A549 (cell line): ENCODE results near the gene MTG1. TPM values are rescaled to one million over a fixed set of nuclear protein-coding genes. Genes with fewer than 3 reads are reported as not detected.

ENCODE experiments used
- ATAC-seq, 2 experiments: fragments of 200-7000 bp in 1 of 2; fragments of >200 bp in 1 of 2; cut with Nextera tagmentation in 1 of 2; cut with Tn5 transposase in 1 of 2; 3 replicates each; pipeline versions ENCODE4 v1.8.0 to v1.9.1; 2018 to 2020; ENCODE audit warnings: mild to moderate bottlenecking in 1 of 2, moderate library complexity in 1 of 2
- CTCF ChIA-PET: fragments of 300-600 bp; sonication (Branson Sonifier 250); formaldehyde crosslinking; extraction: SDS; loops from one replicate; lab custom pipeline; 2021; ENCODE audit warnings: antibody characterized with exemption, inconsistent platforms; lab: Yijun Ruan, JAX
- POLR2A ChIA-PET: fragments of 350-600 bp; formaldehyde crosslinking; extraction: SDS; loops from one replicate; lab custom pipeline; 2021; ENCODE audit warnings: antibody characterized with exemption, inconsistent platforms; lab: Yijun Ruan, JAX
- DNase-seq, 2 experiments: peaks; one replicate each; pipeline versions ENCODE4 v3.0.0 to v3.0.0-alpha.2; 2011 to 2016; ENCODE audit warnings: low read depth in 1 of 2, low spot score in 1 of 2
- FAIRE-seq: peaks from 2 replicates; lab custom pipeline; 2011; peaks lifted over from hg19 to GRCh38; lab: Jason Lieb, UNC
- H3K27ac ChIP-seq, 2 experiments: fragments of >200 bp; sonication (Bioruptor Twin); formaldehyde crosslinking; 3 replicates each; pipeline ENCODE4 v1.5.1; 2016 to 2017
- H3K4me1 ChIP-seq: fragments of >200 bp; sonication (Bioruptor Twin); formaldehyde crosslinking; 3 replicates; pipeline ENCODE4 v1.6.1; 2016
- H3K4me2 ChIP-seq: fragments of >200 bp; sonication (Bioruptor Twin); formaldehyde crosslinking; 3 replicates; pipeline ENCODE4 v1.6.1; 2016
- H3K4me3 ChIP-seq: fragments of >200 bp; sonication (Bioruptor Twin); formaldehyde crosslinking; 3 replicates; pipeline ENCODE4 v1.5.1; 2016
- H3K9me3 ChIP-seq: fragments of >200 bp; sonication (Bioruptor Twin); formaldehyde crosslinking; 3 replicates; pipeline ENCODE4 v1.6.1; 2016
- BHLHE40 ChIP-seq: IDR thresholded peaks from 2 replicates; pipeline ENCODE4 v1.6.1; 2012; ENCODE audit warnings: low read depth, low read length, inconsistent platforms
- CBX8 ChIP-seq: fragments of 200-600 bp; sonication (generic); IDR thresholded peaks from 2 replicates; pipeline ENCODE4 v1.6.1; 2016
- CHD4 ChIP-seq: fragments of 200-600 bp; sonication (generic); IDR thresholded peaks from 2 replicates; pipeline ENCODE4 v1.6.1; 2016; ENCODE audit warnings: antibody characterized with exemption, mild to moderate bottlenecking, borderline replicate concordance
- EHF ChIP-seq: fragments of 250-450 bp; sonication (Bioruptor Pico); IDR thresholded peaks from 2 replicates; pipeline ENCODE4 v1.5.0; 2020; ENCODE audit warnings: mild to moderate bottlenecking
- EHMT2 ChIP-seq: fragments of 200-600 bp; sonication (generic); IDR thresholded peaks from 2 replicates; pipeline ENCODE4 v1.6.1; 2016; ENCODE audit warnings: antibody characterized with exemption, low read depth, mild to moderate bottlenecking, moderate library complexity
- EP300 ChIP-seq, 2 experiments: fragments of >200 bp; sonication (Bioruptor Twin); formaldehyde crosslinking; IDR thresholded peaks; 2 replicates in 1 of 2; 3 replicates in 1 of 2; pipeline ENCODE4 v1.6.1; 2016 to 2017
- FOSB ChIP-seq: fragments of 250-450 bp; sonication (Bioruptor Pico); IDR thresholded peaks from 2 replicates; pipeline ENCODE4 v1.5.0; 2020; ENCODE audit warnings: mild to moderate bottlenecking, moderate library complexity
- HOXA7 ChIP-seq: fragments of 250-450 bp; sonication (Bioruptor Pico); IDR thresholded peaks from 2 replicates; pipeline ENCODE4 v1.5.0; 2020; ENCODE audit warnings: mild to moderate bottlenecking, moderate library complexity
- JUNB ChIP-seq: fragments of >200 bp; sonication (Bioruptor Twin); formaldehyde crosslinking; IDR thresholded peaks from 2 replicates; pipeline ENCODE4 v1.6.1; 2016
- MAZ ChIP-seq: fragments of 150-350 bp; IDR thresholded peaks from 2 replicates; pipeline ENCODE4 v1.6.1; 2014; ENCODE audit warnings: antibody characterized with exemption, low read depth, low read length, borderline replicate concordance
- NPAS2 ChIP-seq: fragments of 250-450 bp; sonication (Bioruptor Pico); IDR thresholded peaks from 2 replicates; pipeline ENCODE4 v1.8.0; 2022; ENCODE audit warnings: mild to moderate bottlenecking, moderate library complexity, borderline replicate concordance
- RARB ChIP-seq: fragments of 250-450 bp; sonication (Bioruptor Pico); IDR thresholded peaks from 2 replicates; pipeline ENCODE4 v1.8.0; 2021; ENCODE audit warnings: mild to moderate bottlenecking, moderate library complexity
- RNF2 ChIP-seq: fragments of 200-600 bp; sonication (generic); IDR thresholded peaks from 2 replicates; pipeline ENCODE4 v1.6.1; 2016; ENCODE audit warnings: low read depth, mild to moderate bottlenecking, antibody characterized with exemption, moderate library complexity, borderline replicate concordance
- WGBS: methylation state at CpG from one replicate; pipeline ENCODE4 v1.1.6; 2017; ENCODE audit errors: missing lambda C conversion rate; 5-methylcytosine and 5-hydroxymethylcytosine counted together
- polyA plus RNA-seq, 4 experiments: library from polyadenylated mRNA; depleted of rRNA in 3 of 4; stranded (reverse); fragments of >200 nt; fragmentation: RNase III in 1 of 4; extraction: RNeasy Plus Mini Kit Qiagen cat#74134 plus additional on column Dnase treatment in 1 of 4; gene quantifications; 2 replicates in 3 of 4; 3 replicates in 1 of 4; pipeline ENCODE4 v1.2.3, GENCODE V29; 2011 to 2017
- TF ChIP-seq, protein P1 (sequence below): fragments of 250-450 bp; sonication (Bioruptor Pico); IDR thresholded peaks from 2 replicates; pipeline ENCODE4 v1.5.0; 2021; ENCODE audit warnings: mild to moderate bottlenecking, moderate library complexity, borderline replicate concordance
- TF ChIP-seq, protein P2 (sequence below): IDR thresholded peaks from 2 replicates; pipeline ENCODE4 v1.6.1; 2012; ENCODE audit warnings: low read depth, borderline replicate concordance
- TF ChIP-seq, protein P3 (sequence below): fragments of 250-450 bp; sonication (Bioruptor Pico); IDR thresholded peaks from 2 replicates; pipeline ENCODE4 v1.5.0; 2020; ENCODE audit warnings: low read depth, mild to moderate bottlenecking, moderate library complexity
- TF ChIP-seq, protein P4 (sequence below): IDR thresholded peaks from 2 replicates; pipeline ENCODE4 v1.6.1; 2012
- TF ChIP-seq, protein P5 (sequence below): fragments of >200 bp; sonication (Bioruptor Twin); formaldehyde crosslinking; IDR thresholded peaks from 3 replicates; pipeline ENCODE4 v1.6.1; 2016

MTG1 gene
- polyA plus RNA-seq, 2 of the 4 experiments (the other 2 are of a cell fraction), result 60.3 to 67.2 TPM

DNA sequence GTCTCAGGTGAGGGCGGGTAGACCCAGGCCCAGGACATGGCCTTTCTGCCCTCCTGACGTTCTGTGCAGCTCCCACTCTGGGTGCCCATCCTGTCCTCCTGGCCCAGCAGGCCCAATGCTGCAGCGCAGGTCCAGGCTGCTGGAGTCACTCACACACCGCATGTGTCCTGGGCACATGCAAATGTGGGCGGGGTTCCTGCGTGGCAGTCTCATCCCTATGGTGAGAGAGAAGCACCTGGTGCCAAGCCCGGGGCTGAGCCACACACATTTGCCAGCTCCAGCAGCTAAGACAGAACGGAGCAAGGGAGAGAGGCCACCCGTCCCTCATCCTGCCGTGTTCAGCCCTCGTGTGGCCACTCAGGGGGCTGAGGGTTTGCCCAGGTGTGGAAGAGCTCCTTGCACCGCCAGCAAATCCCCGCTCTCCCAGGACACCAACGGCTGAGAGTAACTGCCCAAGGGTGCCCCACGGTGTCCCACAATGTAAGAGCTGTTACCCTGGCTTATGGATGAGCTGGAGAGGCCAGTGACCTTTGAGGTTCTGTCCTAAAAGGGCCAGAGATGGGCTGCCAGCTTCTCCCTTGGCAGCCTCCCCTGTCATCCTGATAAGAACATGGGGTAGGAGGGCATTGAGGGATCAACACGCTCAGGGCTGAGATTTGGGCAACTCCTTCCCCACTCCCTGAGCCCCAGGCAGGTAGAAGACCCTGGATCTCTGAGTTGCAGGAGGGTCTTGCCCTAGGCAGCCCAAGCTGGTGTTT lies 40.6 kb upstream of the MTG1 start:
- DNase-seq (no peak), FAIRE-seq (no peak), ATAC-seq (no peak)
- POLR2A ChIA-PET, result no interaction called here
- Histone ChIP-seq H3K27ac (no peak overlapping the region), H3K4me2 (no peak overlapping the region), H3K4me1 (peaks cover 10% of the 10 kb centered on the region; the same call in 1 of the 3 replicates), H3K4me3 (no peak overlapping the region), H3K9me3 (no peaks in the 10 kb centered on the region)
- TF ChIP-seq, protein P1, sequence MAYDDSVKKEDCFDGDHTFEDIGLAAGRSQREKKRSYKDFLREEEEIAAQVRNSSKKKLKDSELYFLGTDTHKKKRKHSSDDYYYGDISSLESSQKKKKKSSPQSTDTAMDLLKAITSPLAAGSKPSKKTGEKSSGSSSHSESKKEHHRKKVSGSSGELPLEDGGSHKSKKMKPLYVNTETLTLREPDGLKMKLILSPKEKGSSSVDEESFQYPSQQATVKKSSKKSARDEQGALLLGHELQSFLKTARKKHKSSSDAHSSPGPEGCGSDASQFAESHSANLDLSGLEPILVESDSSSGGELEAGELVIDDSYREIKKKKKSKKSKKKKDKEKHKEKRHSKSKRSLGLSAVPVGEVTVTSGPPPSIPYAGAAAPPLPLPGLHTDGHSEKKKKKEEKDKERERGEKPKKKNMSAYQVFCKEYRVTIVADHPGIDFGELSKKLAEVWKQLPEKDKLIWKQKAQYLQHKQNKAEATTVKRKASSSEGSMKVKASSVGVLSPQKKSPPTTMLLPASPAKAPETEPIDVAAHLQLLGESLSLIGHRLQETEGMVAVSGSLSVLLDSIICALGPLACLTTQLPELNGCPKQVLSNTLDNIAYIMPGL (CRISPR knock-in tag), result no peak
- TF ChIP-seq RARB (CRISPR knock-in tag), result no peak
- CTCF ChIA-PET, result interaction anchor here (1.1 to 2.6 kb wide), 3 partner anchors 11 to 39 kb away, joined by 3 to 15 read pairs (median 3); no protein-coding TSS in a partner anchor
- WGBS, result 57% methylated on average over 12 of the region's 16 CpGs

DNA sequence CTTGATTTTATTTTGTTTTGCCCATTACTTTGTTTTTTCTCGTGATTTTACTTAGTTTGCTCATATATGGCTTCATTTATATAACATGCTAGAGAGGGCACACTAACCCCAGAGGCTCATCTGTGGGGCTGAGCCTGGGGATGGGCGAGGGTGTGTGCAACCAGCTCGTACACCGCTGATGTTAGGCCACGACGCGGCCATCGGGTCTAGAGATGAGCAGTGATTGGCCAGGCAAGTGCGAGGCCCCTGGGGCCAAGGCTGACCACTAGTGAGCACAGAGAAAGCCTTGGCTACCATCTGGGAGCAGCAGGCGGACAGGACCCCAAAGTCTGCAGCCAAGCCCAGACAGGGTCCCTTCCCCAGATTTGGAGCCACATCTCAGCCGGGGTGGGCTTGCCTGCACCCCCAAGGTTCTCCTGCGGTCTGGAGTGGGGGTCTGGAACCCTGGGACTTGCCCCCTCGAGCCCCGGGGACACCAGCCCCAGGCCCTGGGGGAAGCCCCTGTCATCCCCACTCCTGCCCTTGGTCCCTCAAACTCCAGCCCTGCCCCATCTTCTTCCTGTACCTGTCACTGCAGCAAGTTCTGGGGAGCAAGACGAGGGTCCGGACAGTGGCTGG lies 39.9 kb upstream of the MTG1 start:
- TF ChIP-seq NPAS2 (CRISPR knock-in tag) (no peak), MAZ (no peak), RNF2 (no peak), BHLHE40 (no peak), HOXA7 (no peak), EHF (CRISPR knock-in tag) (no peak), JUNB (no peak), FOSB (CRISPR knock-in tag) (no peak), CBX8 (no peak), EHMT2 (no peak), EP300 (IDR thresholded peaks at IDR 0.05) (no peak), CHD4 (no peak)
- TF ChIP-seq, protein P2, sequence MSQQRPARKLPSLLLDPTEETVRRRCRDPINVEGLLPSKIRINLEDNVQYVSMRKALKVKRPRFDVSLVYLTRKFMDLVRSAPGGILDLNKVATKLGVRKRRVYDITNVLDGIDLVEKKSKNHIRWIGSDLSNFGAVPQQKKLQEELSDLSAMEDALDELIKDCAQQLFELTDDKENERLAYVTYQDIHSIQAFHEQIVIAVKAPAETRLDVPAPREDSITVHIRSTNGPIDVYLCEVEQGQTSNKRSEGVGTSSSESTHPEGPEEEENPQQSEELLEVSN, result no peak
- TF ChIP-seq, protein P3, sequence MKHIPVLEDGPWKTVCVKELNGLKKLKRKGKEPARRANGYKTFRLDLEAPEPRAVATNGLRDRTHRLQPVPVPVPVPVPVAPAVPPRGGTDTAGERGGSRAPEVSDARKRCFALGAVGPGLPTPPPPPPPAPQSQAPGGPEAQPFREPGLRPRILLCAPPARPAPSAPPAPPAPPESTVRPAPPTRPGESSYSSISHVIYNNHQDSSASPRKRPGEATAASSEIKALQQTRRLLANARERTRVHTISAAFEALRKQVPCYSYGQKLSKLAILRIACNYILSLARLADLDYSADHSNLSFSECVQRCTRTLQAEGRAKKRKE (CRISPR knock-in tag), result no peak
- TF ChIP-seq, protein P4, sequence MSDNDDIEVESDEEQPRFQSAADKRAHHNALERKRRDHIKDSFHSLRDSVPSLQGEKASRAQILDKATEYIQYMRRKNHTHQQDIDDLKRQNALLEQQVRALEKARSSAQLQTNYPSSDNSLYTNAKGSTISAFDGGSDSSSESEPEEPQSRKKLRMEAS, result no peak
- TF ChIP-seq, protein P5, sequence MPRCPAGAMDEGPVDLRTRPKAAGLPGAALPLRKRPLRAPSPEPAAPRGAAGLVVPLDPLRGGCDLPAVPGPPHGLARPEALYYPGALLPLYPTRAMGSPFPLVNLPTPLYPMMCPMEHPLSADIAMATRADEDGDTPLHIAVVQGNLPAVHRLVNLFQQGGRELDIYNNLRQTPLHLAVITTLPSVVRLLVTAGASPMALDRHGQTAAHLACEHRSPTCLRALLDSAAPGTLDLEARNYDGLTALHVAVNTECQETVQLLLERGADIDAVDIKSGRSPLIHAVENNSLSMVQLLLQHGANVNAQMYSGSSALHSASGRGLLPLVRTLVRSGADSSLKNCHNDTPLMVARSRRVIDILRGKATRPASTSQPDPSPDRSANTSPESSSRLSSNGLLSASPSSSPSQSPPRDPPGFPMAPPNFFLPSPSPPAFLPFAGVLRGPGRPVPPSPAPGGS, result no peak
- ChIA-PET POLR2A (no interaction called here), CTCF (interaction anchor here (1.1 to 2.6 kb wide), 3 partner anchors 10 to 39 kb away, joined by 3 to 15 read pairs (median 3); no protein-coding TSS in a partner anchor)
- Histone ChIP-seq H3K27ac (no peak overlapping the region), H3K4me1 (peaks cover 10% of the 10 kb centered on the region; the same call in 1 of the 3 replicates), H3K4me2 (no peak overlapping the region), H3K4me3 (no peak overlapping the region), H3K9me3 (no peaks in the 10 kb centered on the region)
- WGBS, result 82% methylated on average over 13 of the region's 16 CpGs
- FAIRE-seq (no peak), ATAC-seq (no peak), DNase-seq (no peak)
